Stimulated activated effector memory CD8-positive, alpha-beta T cell treated with anti-CD3 and anti-CD28 coated beads, Interleukin-12 subunit alpha, Interleukin-12 subunit beta, amount 100 ng/mL, for 72 hours (primary cell): ENCODE measurements around the gene GJC1.

Source experiments
- ATAC-seq: fragments of 150-1000 bp; cut with Tn5 transposase; 2 replicates; pipeline ENCODE4 v1.10.0; 2021
- DNase-seq, 2 donors: peaks; one replicate each; pipeline ENCODE4 v3.0.0; 2021 to 2022; ENCODE audit warnings: low spot score in 2 of 2
- H3K27ac Mint-ChIP-seq: one replicate; pipeline ENCODE4 v1.8.0; 2022; ENCODE audit warnings: mild to moderate bottlenecking, mixed read lengths
- H3K36me3 Mint-ChIP-seq: one replicate; pipeline ENCODE4 v1.8.0; 2022; ENCODE audit warnings: mild to moderate bottlenecking, mixed read lengths
- H3K4me1 Mint-ChIP-seq: one replicate; pipeline ENCODE4 v1.8.0; 2022; ENCODE audit warnings: mixed read lengths
- H3K4me3 Mint-ChIP-seq: one replicate; pipeline ENCODE4 v1.8.0; 2022; ENCODE audit warnings: mild to moderate bottlenecking, mixed read lengths
- H3K9me3 Mint-ChIP-seq: one replicate; pipeline ENCODE4 v1.8.0; 2022; ENCODE audit warnings: mixed read lengths

Gene GJC1

DNA sequence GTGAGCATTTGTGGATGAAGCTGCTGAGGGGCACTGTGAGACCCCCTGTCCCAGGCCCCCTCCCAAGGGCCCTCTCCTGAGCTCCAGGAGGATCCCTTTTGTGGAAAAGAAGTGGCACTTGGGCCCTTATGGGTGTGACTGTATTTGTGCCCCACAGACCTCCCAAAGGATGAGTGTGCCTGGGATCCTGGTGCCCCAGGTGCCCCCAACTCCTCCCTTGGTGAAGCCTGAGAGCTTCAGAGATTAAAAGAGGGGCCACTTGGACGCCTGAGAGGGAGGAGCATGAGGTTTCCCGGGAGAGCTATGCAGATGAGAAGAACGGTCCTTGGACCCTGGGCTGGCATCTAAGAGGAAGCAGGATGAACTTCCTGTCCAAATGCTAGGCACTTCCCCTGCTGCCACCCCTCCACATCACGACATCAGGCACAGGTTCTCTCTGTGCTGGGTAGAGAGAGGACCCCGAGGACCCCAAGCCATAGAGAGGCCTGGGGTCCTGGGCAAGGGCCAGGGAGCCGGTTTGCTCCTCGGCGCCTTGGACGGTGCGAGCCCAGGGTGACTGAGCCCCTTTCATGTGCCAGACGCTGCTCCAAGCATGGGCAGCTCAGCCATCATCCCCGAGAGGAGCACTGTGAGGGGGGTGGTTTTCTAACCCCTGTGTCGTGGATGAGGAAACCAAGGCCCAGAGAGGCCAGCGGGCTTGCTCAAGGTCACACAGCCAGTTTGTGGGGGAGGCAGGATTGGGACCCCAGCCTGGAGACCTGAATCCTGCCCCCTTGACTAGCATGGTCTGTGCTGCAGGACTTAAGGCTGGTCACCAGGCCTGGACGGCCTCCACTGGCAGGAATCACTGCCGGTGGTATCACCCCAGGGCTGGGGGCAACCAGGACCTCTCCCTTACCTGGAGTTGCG lies 76.9 kb downstream of the GJC1 start:
- Mint-ChIP-seq H3K4me3 (no peak overlapping the region), H3K4me1 (no peaks in the 10 kb centered on the region), H3K27ac (no peak overlapping the region), H3K9me3 (no peaks in the 10 kb centered on the region), H3K36me3 (no peaks in the 10 kb centered on the region)
- no peak for ATAC-seq
- DNase-seq, result no peak

DNA sequence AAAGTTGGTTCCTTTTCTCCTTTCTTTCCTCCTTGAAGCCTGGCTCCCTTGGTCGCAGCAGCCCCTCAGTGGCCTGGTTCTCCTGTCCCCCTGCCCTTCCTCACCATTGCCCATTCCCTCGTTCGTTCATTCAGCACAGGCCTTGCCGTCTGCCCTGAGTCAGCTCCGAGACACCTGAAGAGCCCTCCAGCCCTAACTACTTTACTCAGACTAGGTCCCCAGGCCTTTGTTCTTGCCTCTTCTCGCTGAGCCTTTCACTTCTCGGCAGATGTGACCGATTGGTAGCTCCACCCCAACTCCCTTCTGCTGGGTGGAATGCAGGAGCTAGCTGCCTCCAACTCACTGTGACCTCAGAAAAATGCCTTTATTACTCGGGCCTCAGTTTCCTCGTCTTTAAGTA lies 78.3 kb downstream of the GJC1 start:
- H3K9me3 Mint-ChIP-seq, result no peaks in the 10 kb centered on the region
- no peak overlapping the region for H3K4me3 Mint-ChIP-seq
- no peak for ATAC-seq
- H3K36me3 Mint-ChIP-seq, result no peaks in the 10 kb centered on the region
- no peaks in the 10 kb centered on the region for H3K4me1 Mint-ChIP-seq
- no peak overlapping the region for H3K27ac Mint-ChIP-seq
- no peak for DNase-seq

DNA sequence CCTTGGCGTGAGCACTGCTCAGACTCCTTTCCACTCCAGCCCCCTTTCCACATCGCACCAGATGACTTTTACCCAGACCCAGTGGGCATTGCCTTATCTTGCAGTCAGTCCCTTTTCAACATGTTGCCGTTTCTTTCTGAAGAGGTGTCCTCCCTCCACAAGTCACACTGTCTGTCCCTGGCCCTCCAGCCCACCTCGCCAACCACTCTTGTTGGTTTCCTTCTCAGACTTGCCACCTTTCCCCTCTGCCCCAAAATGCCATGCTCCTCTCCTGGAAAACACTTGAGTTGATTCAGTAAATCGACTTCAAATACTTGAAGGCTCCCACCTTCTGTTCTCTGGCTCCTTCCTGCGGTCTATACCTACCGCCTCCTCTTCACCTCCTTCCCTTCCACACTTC lies 78.8 kb downstream of the GJC1 start:
- no peaks in the 10 kb centered on the region for H3K9me3 Mint-ChIP-seq
- no peaks in the 10 kb centered on the region for H3K4me1 Mint-ChIP-seq
- DNase-seq, result no peak
- H3K4me3 Mint-ChIP-seq, result no peak overlapping the region
- no peak for ATAC-seq
- H3K36me3 Mint-ChIP-seq, result no peaks in the 10 kb centered on the region
- H3K27ac Mint-ChIP-seq, result peak overlapping the region; percentile 69

DNA sequence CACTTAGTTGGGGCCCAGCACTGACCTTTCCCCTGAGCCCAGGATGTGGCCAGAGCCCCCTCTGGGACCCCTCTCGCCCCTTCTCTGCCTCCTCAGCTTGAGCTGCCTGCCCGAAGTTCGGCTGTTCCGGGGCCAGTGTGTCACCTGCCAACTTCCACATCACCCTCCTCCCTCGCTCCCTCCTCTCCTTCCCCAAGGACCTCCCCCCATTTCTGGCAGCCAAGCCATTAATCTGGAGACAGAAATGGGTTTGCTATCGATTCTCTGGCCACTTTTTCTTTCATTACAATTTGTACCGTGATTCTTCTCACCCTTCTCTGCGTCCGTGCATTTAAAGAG lies 80.1 kb downstream of the GJC1 start:
- Mint-ChIP-seq H3K9me3 (no peaks in the 10 kb centered on the region), H3K27ac (no peak overlapping the region), H3K4me3 (no peak overlapping the region), H3K4me1 (no peaks in the 10 kb centered on the region), H3K36me3 (no peaks in the 10 kb centered on the region)
- ATAC-seq, result no peak
- DNase-seq, result no peak

DNA sequence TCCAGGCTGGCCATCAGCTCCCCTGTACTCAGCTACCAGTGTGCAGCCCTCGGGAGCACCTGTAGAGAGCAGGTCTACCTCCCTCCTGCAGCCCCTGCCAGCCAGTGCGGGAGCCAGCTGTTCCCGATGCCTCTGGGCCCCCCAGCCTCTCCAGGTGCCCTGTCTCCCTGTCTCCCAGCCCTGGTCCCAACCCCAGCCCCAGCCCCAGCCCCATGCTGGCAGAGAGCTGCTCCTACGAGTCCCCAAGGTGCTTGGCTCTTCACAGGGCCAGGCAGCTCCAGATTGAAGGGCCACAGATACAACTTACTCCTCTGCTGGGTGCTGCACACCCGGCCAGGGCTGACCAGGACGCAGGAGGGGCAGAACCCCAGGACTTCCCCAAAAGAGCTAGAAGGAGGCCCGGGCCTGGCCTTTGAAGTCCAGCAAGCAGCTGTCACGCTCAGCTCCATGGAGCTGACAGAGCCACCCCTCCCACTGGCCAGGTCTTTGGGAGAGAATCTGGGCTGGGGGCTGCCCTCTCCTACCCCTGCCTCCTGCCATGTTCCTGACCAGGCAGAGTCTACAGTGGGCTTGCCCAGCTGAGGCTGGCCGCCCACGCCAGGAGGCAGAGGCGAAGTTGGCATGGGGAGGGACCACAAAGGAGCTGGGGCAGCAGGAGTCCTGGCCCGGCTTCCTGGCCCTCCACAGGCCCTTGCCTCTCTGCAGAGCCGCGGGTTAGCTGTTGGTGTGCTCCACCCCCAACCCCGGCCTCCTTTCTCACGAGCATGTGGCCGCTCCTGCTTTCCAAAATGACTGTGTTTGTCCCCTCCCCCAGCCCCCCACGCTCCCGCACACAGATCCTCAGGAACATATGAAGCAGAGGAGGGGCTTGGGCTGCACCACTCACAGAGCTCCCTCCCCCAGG lies 80.8 kb downstream of the GJC1 start:
- DNase-seq (no peak), ATAC-seq (peak; percentile 14)
- Mint-ChIP-seq H3K27ac (no peak overlapping the region), H3K36me3 (no peaks in the 10 kb centered on the region), H3K9me3 (no peaks in the 10 kb centered on the region), H3K4me3 (no peak overlapping the region), H3K4me1 (no peaks in the 10 kb centered on the region)
